Hematopoietic multipotent progenitor cell treated with erythropoietin and hydrocortisone succinate and interleukin-3 and kit ligand, for 4 days (in vitro differentiated cells): ENCODE measurements around the gene CD274.
"Not testable (repeated sequence)": the region's sequence is repeated elsewhere in the genome, so short reads cannot be mapped to it uniquely, and the experiment has no call there.

Experiments used
- DNase-seq: peaks from one replicate; pipeline ENCODE4 v3.0.0-alpha.2; 2015

CD274 gene

GRCh38 chr9:5438301-5439162 lies 11.8 kb upstream of the CD274 start:
- no peak for DNase-seq

- no peak for DNase-seq
Observed at GRCh38 chr9:5440426-5440825, 9.9 kb upstream of the CD274 start.

- DNase-seq: no peak
Observed at GRCh38 chr9:5441043-5441442, 9.3 kb upstream of the CD274 start.

GRCh38 chr9:5442400-5443011 lies 7.8 kb upstream of the CD274 start:
- peak; percentile 84 for DNase-seq

- DNase-seq: no peak
Observed at GRCh38 chr9:5443850-5444249, 6.5 kb upstream of the CD274 start.

- DNase-seq: not testable (repeated sequence)
Observed at GRCh38 chr9:5445096-5445495, 5.2 kb upstream of the CD274 start.

- no peak for DNase-seq
Observed at GRCh38 chr9:5445886-5446285, 4.5 kb upstream of the CD274 start.

GRCh38 chr9:5446451-5447236 lies 3.7 kb upstream of the CD274 start:
- DNase-seq: peak; percentile 35

GRCh38 chr9:5447337-5447736 lies 3.0 kb upstream of the CD274 start:
- DNase-seq: no peak

- no peak for DNase-seq
Observed at GRCh38 chr9:5448016-5448415, 2.3 kb upstream of the CD274 start.

GRCh38 chr9:5448461-5449435 lies 1.6 kb upstream of the CD274 start:
- DNase-seq: no peak

GRCh38 chr9:5449521-5450358 lies 602 bp upstream of the CD274 start:
- no peak for DNase-seq

GRCh38 chr9:5452286-5452609 lies 1.9 kb downstream of the CD274 start:
- DNase-seq: no peak

- no peak for DNase-seq
Observed at GRCh38 chr9:5453004-5453403, 2.7 kb downstream of the CD274 start.

- peak; percentile 54 for DNase-seq
Observed at GRCh38 chr9:5453673-5454072, 3.3 kb downstream of the CD274 start.

GRCh38 chr9:5455181-5455580 lies 4.8 kb downstream of the CD274 start:
- no peak for DNase-seq

- DNase-seq: no peak
Observed at GRCh38 chr9:5459289-5459829, 9.0 kb downstream of the CD274 start.

GRCh38 chr9:5460157-5460556 lies 9.8 kb downstream of the CD274 start:
- DNase-seq: no peak

- DNase-seq: not testable (repeated sequence)
Observed at GRCh38 chr9:5464831-5465330, 14.5 kb downstream of the CD274 start.

GRCh38 chr9:5466005-5466404 lies 15.7 kb downstream of the CD274 start:
- no peak for DNase-seq

GRCh38 chr9:5466766-5467165 lies 16.4 kb downstream of the CD274 start:
- DNase-seq: no peak
